NCI-H187 treated with DMSO at 0.1 percent for 48 hours (cell line): ENCODE results near the gene RASA3.
"Not testable (repeated sequence)": the region's sequence is repeated elsewhere in the genome, so short reads cannot be mapped to it uniquely, and the experiment has no call there.

ENCODE experiments used
- DNase-seq: peaks from one replicate; lab custom pipeline; 2025; lab: John Stamatoyannopoulos, UW

Gene RASA3

DNA sequence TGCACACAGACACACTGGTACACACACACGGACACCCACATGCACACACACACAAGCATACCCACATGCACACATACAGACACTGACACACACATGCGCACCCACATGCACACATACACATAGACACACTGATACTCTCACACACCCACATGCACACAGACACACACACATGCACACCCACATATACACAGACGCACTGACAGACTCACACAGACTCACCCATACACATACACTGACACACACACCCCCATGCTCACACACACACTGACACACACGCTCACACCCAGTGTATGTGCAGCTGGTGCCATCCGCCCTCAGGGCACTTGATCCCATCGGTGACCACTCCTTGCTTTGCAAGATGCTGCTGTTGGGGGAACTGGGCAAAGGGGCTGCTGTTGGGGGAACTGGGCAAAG is 9.7 kb upstream of the RASA3 start:
- DNase-seq = no peak

- DNase-seq = no peak
These were observed 9.0 kb upstream of the RASA3 start for GRCh38 chr13:114141261-114141996.

GRCh38 chr13:114140906-114141250 is 8.5 kb upstream of the RASA3 start:
- DNase-seq = no peak

- DNase-seq = no peak
These were observed 7.9 kb upstream of the RASA3 start for GRCh38 chr13:114140131-114140905.

DNA sequence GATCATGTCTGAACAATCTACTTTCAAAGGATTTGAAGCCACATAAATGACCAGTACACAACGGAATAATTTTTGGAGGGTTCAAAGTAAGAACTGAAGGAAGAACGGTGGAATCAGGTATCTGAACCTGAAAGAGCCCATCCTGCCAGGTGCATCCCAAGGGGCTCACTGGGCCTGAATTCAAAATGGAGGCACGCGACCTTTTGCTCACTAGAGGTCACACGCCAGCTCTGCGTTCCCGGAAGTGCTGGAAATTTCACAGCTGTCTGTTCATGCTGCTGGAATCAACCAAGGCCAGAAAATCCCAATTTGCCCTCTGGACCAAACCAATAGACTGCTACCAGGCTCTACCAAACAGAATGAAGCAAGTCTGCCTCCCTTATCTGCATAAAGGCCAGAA is 4.2 kb upstream of the RASA3 start:
- no peak for DNase-seq

DNA sequence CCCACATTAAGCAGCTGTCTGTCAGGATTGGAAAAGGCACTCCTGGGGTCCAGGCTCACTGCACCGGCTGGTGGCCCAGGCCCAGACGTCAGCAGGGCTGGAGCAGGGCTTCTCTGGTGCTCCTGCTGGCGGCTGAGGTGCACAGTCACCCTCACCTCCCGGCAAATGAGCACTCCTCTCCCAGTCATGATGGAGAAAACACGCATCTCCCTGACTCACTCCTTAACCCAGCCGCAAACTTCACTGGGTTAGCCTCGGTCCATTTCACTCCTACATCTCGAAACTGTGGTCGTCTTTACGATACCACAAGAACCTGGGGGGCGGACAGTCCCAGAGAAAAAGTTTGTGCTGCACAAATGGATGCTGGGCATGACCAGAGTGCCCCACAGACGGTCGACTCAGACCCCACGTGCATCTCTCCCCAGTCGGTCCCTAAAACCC is 3.3 kb upstream of the RASA3 start:
- DNase-seq = no peak

- no peak for DNase-seq
These were observed 2.7 kb upstream of the RASA3 start for GRCh38 chr13:114134944-114135610.

GRCh38 chr13:114134111-114134943 is 1.9 kb upstream of the RASA3 start:
- DNase-seq = no peak

GRCh38 chr13:114133552-114133951 is 1.1 kb upstream of the RASA3 start:
- DNase-seq = not testable (repeated sequence)

- not testable (repeated sequence) for DNase-seq
These were observed 703 bp upstream of the RASA3 start for GRCh38 chr13:114133126-114133525.

DNA sequence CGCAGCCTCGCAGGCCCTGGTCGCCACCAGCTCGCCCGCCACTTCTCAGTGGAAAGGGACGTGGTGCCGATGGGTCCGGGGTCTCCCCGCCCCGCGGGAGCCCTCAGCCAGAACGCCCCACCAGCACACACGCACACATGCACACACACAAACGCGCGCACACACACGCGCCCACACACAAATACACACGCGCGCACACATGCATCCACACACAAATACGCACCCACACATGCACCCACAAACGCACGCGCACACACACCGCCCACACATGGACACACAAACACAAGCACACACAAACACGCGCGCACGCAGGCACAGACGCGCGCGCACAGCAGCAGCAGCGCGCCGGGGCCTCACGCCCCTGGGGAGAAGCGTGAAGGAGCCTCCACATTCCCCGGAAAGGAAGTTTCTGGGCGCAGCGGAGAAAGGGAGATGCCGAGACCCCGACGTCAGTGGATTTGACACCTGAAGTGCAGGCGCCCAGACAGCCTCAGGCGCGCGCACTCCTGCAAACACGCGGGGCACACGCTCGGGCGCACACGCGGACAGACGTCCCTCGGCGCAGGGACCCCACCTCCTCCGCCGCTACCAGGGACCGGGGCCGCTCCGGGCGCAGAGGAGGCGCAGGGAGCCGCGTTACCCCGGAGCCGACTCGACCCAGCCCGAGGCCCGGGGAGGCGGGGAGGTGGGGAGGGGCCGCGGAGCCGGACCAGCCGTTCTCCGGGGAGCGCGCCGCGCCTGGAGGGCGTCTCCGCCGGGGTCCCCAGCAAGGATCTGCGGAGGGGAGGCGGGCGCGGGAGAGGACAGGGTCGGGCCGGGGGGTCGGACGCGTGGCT is 622 bp downstream of the RASA3 start:
- DNase-seq = no peak

- DNase-seq = peak; percentile 71
These were observed 1.4 kb downstream of the RASA3 start for GRCh38 chr13:114130837-114131582.

GRCh38 chr13:114130131-114130836 is 2.1 kb downstream of the RASA3 start:
- DNase-seq = no peak

GRCh38 chr13:114129649-114130062 is 2.8 kb downstream of the RASA3 start:
- DNase-seq = no peak

- DNase-seq = no peak
These were observed 3.5 kb downstream of the RASA3 start for GRCh38 chr13:114128624-114129522.

DNA sequence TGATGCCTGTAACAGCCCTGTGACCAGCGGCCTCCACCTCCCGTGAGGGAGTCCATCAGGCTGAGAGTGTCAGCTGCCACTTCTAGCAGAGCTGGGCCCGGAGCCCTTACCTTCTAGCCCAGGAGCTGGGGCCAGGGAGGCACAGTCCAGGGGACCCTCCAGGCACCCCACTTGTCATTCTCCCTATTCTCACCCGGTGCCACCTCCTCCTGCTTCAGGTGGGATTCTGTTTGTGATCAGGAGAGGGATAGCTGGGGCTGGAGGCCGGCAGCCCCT is 4.1 kb downstream of the RASA3 start:
- DNase-seq = no peak

DNA sequence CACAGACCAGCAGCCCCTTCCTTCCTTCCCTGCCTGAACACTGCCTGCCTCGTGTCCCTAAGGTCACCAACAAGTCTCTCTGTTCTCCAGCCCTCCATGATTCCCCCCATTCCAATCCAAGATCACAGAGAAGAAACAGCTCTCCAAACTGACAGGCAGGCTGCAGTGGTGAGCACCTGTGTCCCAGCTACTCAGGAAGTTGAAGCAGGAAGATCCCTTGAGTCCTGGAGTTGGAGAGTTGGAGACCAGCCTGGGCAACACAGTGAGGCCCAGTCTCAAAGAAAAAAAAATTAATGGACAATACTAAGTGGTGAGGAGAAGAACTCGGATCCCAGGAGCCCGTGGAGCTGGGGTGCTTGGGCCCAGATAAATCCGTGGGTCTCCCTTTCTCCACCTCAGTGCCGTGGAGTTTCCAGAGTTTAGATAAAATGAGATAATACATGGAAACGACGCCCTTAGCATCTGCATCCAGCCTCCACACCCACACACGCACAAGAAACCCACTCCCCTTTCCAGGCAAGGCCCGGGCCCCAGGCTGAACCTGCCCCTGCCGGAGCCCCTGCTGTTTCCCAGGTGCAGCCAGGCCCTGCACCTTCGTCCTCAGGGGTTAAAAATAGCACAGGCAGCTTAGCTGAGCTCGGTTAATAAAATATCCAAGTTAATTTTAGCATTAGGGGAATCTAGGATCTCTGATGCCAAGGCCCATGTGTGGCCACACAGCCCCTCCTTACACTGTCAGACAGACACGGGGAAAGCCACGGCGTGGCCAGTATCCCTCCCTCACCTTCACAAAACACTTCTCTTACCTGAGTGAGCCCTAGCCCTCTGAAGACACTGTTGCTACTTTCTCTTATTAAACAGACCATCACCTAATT is 4.7 kb downstream of the RASA3 start:
- no peak for DNase-seq
